Mammary epithelial cell (primary cell): Measurements from ENCODE around the gene BAG1.

ENCODE experiments used
- CTCF ChIP-seq, 2 donors: IDR thresholded peaks in 1 of 2; conservative IDR thresholded peaks in 1 of 2; 2 replicates each; pipeline ENCODE4 v1.5.1; 2011 to 2012; ENCODE audit warnings: inconsistent platforms in 2 of 2, low read length in 2 of 2, mild to moderate bottlenecking in 2 of 2, control low read depth in 1 of 2, low read depth in 1 of 2; ENCODE audit not compliant: insufficient read depth in 1 of 2; ENCODE audit errors: extremely low read depth in 1 of 2
- EZH2 ChIP-seq: IDR thresholded peaks from 2 replicates; pipeline ENCODE4 v1.6.1; 2012; ENCODE audit warnings: low read length, inconsistent platforms, borderline replicate concordance

GRCh38 chr9:33257276-33257675 lies 7.2 kb downstream of the BAG1 start:
- TF ChIP-seq CTCF (conservative IDR thresholded peaks at IDR 0.05 in 1 of 2, IDR thresholded peaks at IDR 0.05 in 1 of 2; ENCODE audit: extremely low read depth in 1 of 2, insufficient read depth in 1 of 2, low read depth in 1 of 2, low read length in 2 of 2) (no peak), EZH2 (no peak)
